Lower lobe of right lung (tissue), 2 donors: ENCODE results near the gene TMEM247. TPM values are rescaled to one million over a fixed set of nuclear protein-coding genes. Genes with fewer than 3 reads are reported as not detected.

Experiments used
- ATAC-seq, 2 donors: fragments of 200-7000 bp; cut with Tn5 transposase; one replicate each; pipeline ENCODE4 v1.9.1; 2020 to 2022; ENCODE audit warnings: mild to moderate bottlenecking in 2 of 2, moderate library complexity in 2 of 2
- DNase-seq: peaks from one replicate; pipeline ENCODE4 v3.0.0-alpha.2; 2020
- H3K27ac ChIP-seq: fragments of 200-600 bp; one replicate; pipeline ENCODE4 v1.8.0; 2022
- H3K27me3 ChIP-seq: fragments of 200-600 bp; one replicate; pipeline ENCODE4 v1.8.0; 2022; ENCODE audit warnings: low read depth
- H3K36me3 ChIP-seq: fragments of 200-600 bp; one replicate; pipeline ENCODE4 v1.8.0; 2022; ENCODE audit warnings: mild to moderate bottlenecking
- H3K4me1 ChIP-seq: fragments of 200-600 bp; one replicate; pipeline ENCODE4 v1.8.0; 2022
- H3K4me3 ChIP-seq: fragments of 200-600 bp; one replicate; pipeline ENCODE4 v1.8.0; 2022; ENCODE audit warnings: mild to moderate bottlenecking
- H3K9me3 ChIP-seq: fragments of 200-600 bp; one replicate; pipeline ENCODE4 v1.8.0; 2022
- CTCF ChIP-seq: fragments of 200-600 bp; IDR thresholded peaks from one replicate; pipeline ENCODE4 v1.8.0; 2022; ENCODE audit warnings: antibody characterized with exemption, mild to moderate bottlenecking
- intact Hi-C: fragments of 100-400 bp; cut with DNase I; formaldehyde crosslinking; loops from one replicate; pipeline ENCODE4 v1.11.0; 2022
- total RNA-seq: library from RNA; stranded (reverse); fragmentation: NEBNext Ultra II Directional; extraction: Animal tissue kit (Norgen Biotek cat#: 25700); gene quantifications from one replicate; pipeline ENCODE4 v1.2.1, GENCODE V29; 2021
- donor health status: DM: no; HTN: yes; CAD: no; lungs with severe emphysema.

Gene TMEM247
- total RNA-seq, 1 donor from 2014 or later = not detected

GRCh38 chr2:46500801-46501200 is 21.4 kb downstream of the TMEM247 start:
- H3K36me3 ChIP-seq = no peaks in the 10 kb centered on the region
- intact Hi-C loops = no loop called here
- no peak for TF ChIP-seq CTCF
- H3K9me3 ChIP-seq = no peaks in the 10 kb centered on the region
- ATAC-seq = no peak
- no peak overlapping the region for H3K27ac ChIP-seq
- H3K4me1 ChIP-seq = no peaks in the 10 kb centered on the region
- no peaks in the 10 kb centered on the region for H3K27me3 ChIP-seq
- H3K4me3 ChIP-seq = no peak overlapping the region
- no peak for DNase-seq

- Histone ChIP-seq H3K9me3 (no peaks in the 10 kb centered on the region), H3K27ac (no peak overlapping the region), H3K36me3 (no peaks in the 10 kb centered on the region), H3K27me3 (no peaks in the 10 kb centered on the region), H3K4me3 (no peak overlapping the region), H3K4me1 (no peaks in the 10 kb centered on the region)
- ATAC-seq = no peak
- no peak for DNase-seq
- intact Hi-C loops = no loop called here
- TF ChIP-seq CTCF = no peak
Measured at GRCh38 chr2:46502291-46502885, 23.0 kb downstream of the TMEM247 start.

GRCh38 chr2:46503686-46504085 is 24.3 kb downstream of the TMEM247 start:
- no peaks in the 10 kb centered on the region for H3K4me1 ChIP-seq
- ATAC-seq (no peak), DNase-seq (no peak)
- H3K4me3 ChIP-seq = no peak overlapping the region
- no peak for TF ChIP-seq CTCF
- intact Hi-C loops = no loop called here
- no peak overlapping the region for H3K27ac ChIP-seq
- H3K27me3 ChIP-seq = no peaks in the 10 kb centered on the region
- no peaks in the 10 kb centered on the region for H3K36me3 ChIP-seq
- no peaks in the 10 kb centered on the region for H3K9me3 ChIP-seq

GRCh38 chr2:46504221-46504620 is 24.9 kb downstream of the TMEM247 start:
- Histone ChIP-seq H3K4me3 (no peak overlapping the region), H3K9me3 (no peaks in the 10 kb centered on the region), H3K27ac (no peak overlapping the region), H3K4me1 (no peaks in the 10 kb centered on the region), H3K36me3 (no peaks in the 10 kb centered on the region), H3K27me3 (no peaks in the 10 kb centered on the region)
- TF ChIP-seq CTCF = no peak
- no peak for DNase-seq
- intact Hi-C loops = no loop called here
- no peak for ATAC-seq

GRCh38 chr2:46504685-46505471 is 25.5 kb downstream of the TMEM247 start:
- no peak for DNase-seq
- Histone ChIP-seq H3K27me3 (no peaks in the 10 kb centered on the region), H3K36me3 (no peaks in the 10 kb centered on the region), H3K9me3 (no peaks in the 10 kb centered on the region), H3K4me1 (no peaks in the 10 kb centered on the region), H3K27ac (no peak overlapping the region), H3K4me3 (no peak overlapping the region)
- no peak for ATAC-seq
- TF ChIP-seq CTCF = no peak
- intact Hi-C loops = no loop called here
